Coronary artery (tissue), 2 donors: Measurements from ENCODE around the gene GOLGA8M.
"Not testable (repeated sequence)": the region's sequence is repeated elsewhere in the genome, so short reads cannot be mapped to it uniquely, and the experiment has no call there.

Source experiments
- DNase-seq: peaks from one replicate; pipeline ENCODE4 v3.0.0-alpha.2; 2017; ENCODE audit warnings: low spot score
- H3K27ac ChIP-seq, 2 donors: fragments of 200-600 bp; sonication (generic); one replicate each; pipeline ENCODE4 v1.5.1; 2016 to 2019
- H3K4me3 ChIP-seq: fragments of 200-600 bp; sonication (generic); 2 replicates; pipeline ENCODE4 v1.5.1; 2016; ENCODE audit warnings: mild to moderate bottlenecking, moderate library complexity
- CTCF ChIP-seq: fragments of 200-600 bp; sonication (generic); IDR thresholded peaks from one replicate; pipeline ENCODE4 v1.5.1; 2019; ENCODE audit warnings: antibody characterized with exemption

GOLGA8M gene, protein sequence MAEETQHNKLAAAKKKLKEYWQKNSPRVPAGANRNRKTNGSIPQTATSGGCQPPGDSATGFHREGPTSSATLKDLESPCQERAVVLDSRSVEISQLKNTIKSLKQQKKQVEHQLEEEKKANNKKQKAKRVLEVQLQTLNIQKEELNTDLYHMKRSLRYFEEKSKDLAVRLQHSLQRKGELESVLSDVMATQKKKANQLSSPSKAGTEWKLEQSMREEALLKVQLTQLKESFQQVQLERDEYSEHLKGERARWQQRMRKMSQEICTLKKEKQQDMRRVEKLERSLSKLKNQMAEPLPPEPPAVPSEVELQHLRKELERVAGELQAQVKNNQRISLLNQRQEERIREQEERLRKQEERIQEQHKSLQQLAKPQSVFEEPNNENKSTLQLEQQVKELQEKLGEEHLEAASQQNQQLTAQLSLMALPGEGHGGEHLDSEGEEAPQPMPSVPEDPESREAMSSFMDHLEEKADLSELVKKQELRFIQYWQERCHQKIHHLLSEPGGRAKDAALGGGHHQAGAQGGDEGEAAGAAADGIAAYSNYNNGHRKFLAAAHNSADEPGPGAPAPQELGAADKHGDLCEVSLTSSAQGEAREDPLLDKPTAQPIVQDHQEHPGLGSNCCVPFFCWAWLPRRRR

GRCh38 chr15:28712270-28712669 lies at the start of gene GOLGA8M:
Gene GOLGA8M, minus strand, starts transcription at chr15:28712421. Its CDS starts 98 bp downstream, at chr15:28712323.
- not testable (repeated sequence) for DNase-seq, H3K27ac ChIP-seq, H3K4me3 ChIP-seq

DNA sequence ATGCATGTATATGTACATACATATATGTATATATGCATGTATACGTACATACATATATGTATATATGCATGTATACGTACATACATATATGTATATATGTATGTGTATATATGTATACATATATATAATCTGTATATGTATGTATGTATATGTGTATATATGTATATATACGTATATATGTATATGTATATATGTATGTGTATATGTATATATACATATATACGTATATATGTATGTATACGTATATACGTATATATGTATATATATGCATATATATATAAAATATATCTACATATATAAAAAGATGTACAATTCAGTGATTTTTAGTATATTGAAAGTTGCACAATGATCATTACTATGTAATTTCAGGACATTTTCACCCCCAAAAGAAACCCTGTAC lies 30.7 kb upstream of the GOLGA8M start:
- H3K27ac ChIP-seq, H3K4me3 ChIP-seq, DNase-seq: not testable (repeated sequence)

DNA sequence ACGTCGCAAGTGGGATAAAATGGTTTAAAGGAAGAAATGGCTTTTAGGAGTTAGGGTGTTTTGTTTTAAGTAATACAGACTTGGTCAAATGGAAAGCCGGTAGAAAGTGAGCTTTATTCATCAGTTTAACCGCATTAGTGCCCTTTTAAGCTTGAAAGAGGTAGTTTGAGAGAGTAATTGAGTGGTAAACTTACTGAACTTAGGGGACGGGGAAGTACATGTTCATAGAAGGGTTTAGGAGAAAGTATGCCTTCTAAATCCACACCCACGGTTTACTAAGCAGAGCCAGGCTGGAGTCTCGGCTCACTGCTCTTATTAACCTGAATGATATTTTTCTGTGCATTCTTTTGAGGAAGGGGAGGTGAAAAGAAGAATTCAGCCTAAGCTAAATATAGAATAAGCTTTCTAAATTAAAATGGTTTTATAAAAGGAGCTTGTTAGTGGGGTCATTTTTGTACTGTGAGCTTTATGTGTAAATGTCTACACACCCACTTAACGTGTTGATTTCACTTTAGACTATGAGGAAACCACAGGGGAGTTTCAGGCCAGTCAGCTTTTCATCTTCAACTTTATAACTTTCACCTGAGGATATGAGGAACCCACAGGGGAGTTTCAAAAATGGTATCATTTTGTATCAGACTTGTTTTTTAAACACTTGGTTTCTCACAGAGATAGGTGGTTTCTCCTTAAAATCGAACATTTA lies 26.5 kb upstream of the GOLGA8M start:
- Histone ChIP-seq H3K27ac (peak overlapping the region; percentile 60 to 82), H3K4me3 (peak overlapping the region; percentile 62)
- not testable (repeated sequence) for DNase-seq

- not testable (repeated sequence) for DNase-seq
- Histone ChIP-seq H3K4me3 (peak overlapping the region; percentile 86), H3K27ac (peak overlapping the region; percentile 84 to 96)
These were observed 26.0 kb upstream of the GOLGA8M start for GRCh38 chr15:28738200-28738561.

GRCh38 chr15:28737521-28738199 lies 25.4 kb upstream of the GOLGA8M start:
- Histone ChIP-seq H3K4me3 (peak overlapping the region; percentile 86), H3K27ac (peak overlapping the region; percentile 84 to 96)
- not testable (repeated sequence) for DNase-seq

DNA sequence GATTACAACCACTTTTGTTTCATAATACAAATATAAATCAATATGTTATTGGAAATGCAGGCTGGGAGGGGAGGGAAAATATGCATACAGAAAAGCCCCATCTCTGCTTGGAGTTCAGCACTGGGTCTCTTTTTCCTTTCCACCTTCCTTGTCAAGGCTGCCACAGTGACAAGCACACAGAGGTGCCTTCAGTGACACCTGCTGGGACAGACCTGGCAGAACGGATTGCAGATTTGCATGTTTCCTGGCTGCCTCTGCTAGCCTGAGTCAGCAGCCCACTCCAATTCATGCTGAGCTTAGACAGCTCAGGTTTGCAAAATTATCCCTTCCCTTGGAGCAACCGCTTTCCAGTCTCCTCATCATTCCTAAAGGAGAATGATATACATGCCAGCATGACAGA lies 15.8 kb upstream of the GOLGA8M start:
- not testable (repeated sequence) for H3K27ac ChIP-seq, H3K4me3 ChIP-seq, DNase-seq

- DNase-seq, H3K4me3 ChIP-seq, H3K27ac ChIP-seq: not testable (repeated sequence)
These were observed 14.8 kb upstream of the GOLGA8M start for GRCh38 chr15:28727026-28727425.

DNA sequence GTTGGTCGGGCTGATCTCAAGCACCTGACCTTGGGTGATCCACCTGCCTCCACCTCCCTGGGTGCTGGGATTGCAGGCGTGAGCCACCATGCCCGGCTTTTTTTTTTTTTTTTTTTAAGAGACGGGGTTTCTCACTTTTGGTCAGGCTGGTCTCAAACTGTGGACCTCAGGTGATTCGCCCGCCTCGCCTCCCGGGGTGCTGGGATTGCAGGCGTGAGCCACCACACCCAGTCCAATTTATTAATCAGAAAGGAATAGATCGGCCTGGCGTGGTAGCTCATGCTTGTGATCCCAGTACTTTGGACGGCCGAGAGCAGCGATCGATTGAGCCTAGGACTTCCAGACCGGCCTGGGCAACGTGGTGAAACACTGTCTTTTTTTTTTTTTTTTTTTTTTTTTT lies 13.9 kb upstream of the GOLGA8M start:
- Histone ChIP-seq H3K27ac (no peak overlapping the region), H3K4me3 (no peak overlapping the region)
- DNase-seq: no peak
- TF ChIP-seq CTCF: no peak

DNA sequence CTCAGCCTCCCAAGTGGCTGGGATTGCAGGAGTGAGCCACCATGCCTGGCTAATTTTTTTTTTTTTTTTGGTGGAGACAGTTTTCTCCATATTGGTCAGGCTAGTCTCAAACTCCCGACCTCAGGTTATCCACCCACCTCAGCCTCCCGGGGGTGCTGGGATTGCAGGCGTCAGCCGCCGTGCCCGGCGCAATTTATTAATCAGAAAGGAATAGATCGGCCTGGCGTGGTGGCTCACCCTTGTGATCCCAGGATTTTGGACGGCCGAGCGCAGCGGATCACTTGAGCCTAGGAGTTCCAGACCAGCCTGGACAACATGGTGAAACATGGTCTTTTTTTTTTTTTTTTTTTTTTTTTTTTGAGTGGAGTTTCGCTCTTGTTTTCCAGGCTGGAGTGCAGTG lies 13.3 kb upstream of the GOLGA8M start:
- no peak for TF ChIP-seq CTCF
- Histone ChIP-seq H3K27ac (no peak overlapping the region), H3K4me3 (no peak overlapping the region)
- no peak for DNase-seq

GRCh38 chr15:28723986-28724385 lies 11.8 kb upstream of the GOLGA8M start:
- H3K27ac ChIP-seq, DNase-seq: not testable (repeated sequence)

DNA sequence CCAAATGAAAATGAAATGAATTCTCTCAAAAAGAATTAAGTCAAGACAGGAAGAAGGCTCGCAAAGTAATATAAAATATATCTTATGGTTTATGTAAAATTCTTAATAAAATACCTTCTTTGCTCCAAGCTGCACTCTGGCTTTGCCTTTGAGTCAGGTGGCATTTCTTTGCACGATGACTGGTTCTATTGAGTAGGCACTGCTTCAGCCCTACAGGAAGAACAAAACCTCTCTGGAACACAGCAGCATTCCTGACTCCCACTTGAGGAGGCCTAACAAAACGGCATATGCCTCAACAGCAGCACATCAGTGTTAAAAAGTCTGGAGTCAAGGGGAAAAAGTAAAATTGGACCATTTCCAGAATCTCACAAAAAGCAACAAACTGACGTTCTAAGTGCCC lies 7.4 kb upstream of the GOLGA8M start:
- not testable (repeated sequence) for H3K4me3 ChIP-seq, DNase-seq

More at GRCh38 chr15:28723986-28724385, 11.8 kb upstream of the GOLGA8M start:
- H3K4me3 ChIP-seq: not testable (repeated sequence)

DNA sequence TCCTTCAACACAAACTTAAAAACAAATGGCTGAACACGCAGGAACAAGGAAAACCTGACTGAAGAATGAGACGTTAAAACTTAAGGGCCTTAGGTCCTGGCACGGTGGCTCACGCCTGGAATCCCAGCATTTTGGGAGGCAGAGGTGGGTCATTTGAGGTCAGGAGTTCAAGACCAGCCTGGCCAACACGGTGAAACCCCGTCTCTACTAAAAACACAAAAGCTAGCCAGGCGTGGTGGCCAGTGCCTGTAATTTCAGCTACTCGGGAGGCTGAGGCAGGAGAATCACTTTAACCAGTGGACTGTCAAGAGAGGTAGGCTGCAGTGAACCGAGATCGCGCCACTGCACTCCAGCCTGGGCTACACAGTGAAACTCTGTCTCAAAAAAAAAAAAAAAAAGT lies 6.4 kb upstream of the GOLGA8M start:
- not testable (repeated sequence) for H3K27ac ChIP-seq, H3K4me3 ChIP-seq, DNase-seq

More for the DNA sequence above, 7.4 kb upstream of the GOLGA8M start:
- H3K27ac ChIP-seq: not testable (repeated sequence)

DNA sequence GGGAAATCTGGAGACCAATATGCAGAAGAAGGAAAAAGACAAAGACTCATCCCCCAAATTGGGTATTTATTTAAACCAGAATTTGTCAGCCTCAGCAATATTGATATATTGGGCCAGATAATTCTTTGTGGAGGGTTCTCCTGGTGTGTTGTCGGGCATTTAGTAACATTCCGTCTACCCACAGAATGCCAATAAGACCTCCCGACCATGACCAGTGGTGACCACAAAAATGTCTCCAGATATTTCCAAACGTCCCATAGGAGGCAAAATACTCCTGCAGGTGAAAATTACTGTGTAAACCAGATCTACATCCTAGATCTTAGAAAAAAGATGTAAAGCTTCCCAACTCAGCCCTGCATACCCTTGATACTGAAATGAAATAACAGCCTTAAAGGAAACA lies 2.0 kb upstream of the GOLGA8M start:
- not testable (repeated sequence) for H3K27ac ChIP-seq, DNase-seq, H3K4me3 ChIP-seq

GRCh38 chr15:28703927-28704326 lies 8.3 kb downstream of the GOLGA8M start:
- DNase-seq, H3K27ac ChIP-seq, H3K4me3 ChIP-seq: not testable (repeated sequence)

DNA sequence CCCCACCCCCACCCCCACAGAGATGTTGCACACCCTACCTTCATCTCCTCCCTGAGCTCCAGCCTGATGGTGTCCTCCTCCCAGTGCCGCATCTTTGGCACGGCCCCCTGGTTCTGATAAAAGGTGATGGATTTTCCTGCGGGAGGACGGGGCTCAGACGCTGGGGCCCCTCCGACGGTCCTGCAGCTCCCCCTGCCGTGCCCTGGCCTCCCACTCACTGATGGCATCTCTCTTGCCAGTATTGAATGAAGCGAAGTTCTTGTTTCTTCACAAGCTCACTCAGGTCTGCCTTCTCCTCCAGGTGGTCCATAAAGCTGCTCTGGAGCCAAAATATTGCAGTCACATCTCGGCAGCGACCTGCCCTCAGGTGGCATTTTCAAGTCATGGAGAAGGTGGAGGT lies 9.8 kb downstream of the GOLGA8M start:
- not testable (repeated sequence) for H3K27ac ChIP-seq, DNase-seq, H3K4me3 ChIP-seq
